Liver (tissue), 3 donors: ENCODE measurements around the gene HHAT.

Source experiments
- CTCF ChIP-seq: fragments of 150-350 bp; IDR thresholded peaks from 2 replicates; pipeline ENCODE4 v1.5.1; 2017; ENCODE audit warnings: improper control_type of control experiment, low read depth, low read length; ENCODE audit not compliant: missing input control
- FOXA1 ChIP-seq: IDR thresholded peaks from 2 replicates; pipeline ENCODE4 v1.6.1; 2016; ENCODE audit warnings: antibody characterized with exemption
- GABPA ChIP-seq, 2 donors: IDR thresholded peaks in 1 of 2; conservative IDR thresholded peaks in 1 of 2; 2 replicates each; pipeline ENCODE4 v1.6.1; 2016; ENCODE audit warnings: antibody characterized with exemption in 2 of 2, mild to moderate bottlenecking in 1 of 2, moderate library complexity in 1 of 2
- MAX ChIP-seq: IDR thresholded peaks from 2 replicates; pipeline ENCODE4 v1.6.1; 2016; ENCODE audit warnings: antibody characterized with exemption
- SP1 ChIP-seq: IDR thresholded peaks from 2 replicates; pipeline ENCODE4 v1.6.1; 2018; ENCODE audit warnings: antibody characterized with exemption, mild to moderate bottlenecking
- TAF1 ChIP-seq: conservative IDR thresholded peaks from 2 replicates; pipeline ENCODE4 v1.6.1; 2016; ENCODE audit warnings: antibody characterized with exemption, mild to moderate bottlenecking
- YY1 ChIP-seq: IDR thresholded peaks from 2 replicates; pipeline ENCODE4 v1.6.1; 2016; ENCODE audit warnings: antibody characterized with exemption, mild to moderate bottlenecking
- donor health status: healthy.
- donor health status: healthy.

- no peak for TF ChIP-seq TAF1
- no peak for TF ChIP-seq CTCF
- TF ChIP-seq FOXA1, result no peak
- TF ChIP-seq MAX, result no peak
- TF ChIP-seq SP1, result no peak
- TF ChIP-seq GABPA (IDR thresholded peaks at IDR 0.05 in 1 of 2, conservative IDR thresholded peaks at IDR 0.05 in 1 of 2), result no peak
- TF ChIP-seq YY1, result no peak
These were observed 16.0 kb downstream of the HHAT start for GRCh38 chr1:210344706-210345105.
